ENCODE measurements around the gene ACTG1. TPM values are rescaled to one million over a fixed set of nuclear protein-coding genes. Genes with fewer than 3 reads are reported as not detected.

Gene ACTG1
- total and polyA plus RNA-seq, 4 donors = 1,438 to 2,547 (median 2,309) TPM

DNA sequence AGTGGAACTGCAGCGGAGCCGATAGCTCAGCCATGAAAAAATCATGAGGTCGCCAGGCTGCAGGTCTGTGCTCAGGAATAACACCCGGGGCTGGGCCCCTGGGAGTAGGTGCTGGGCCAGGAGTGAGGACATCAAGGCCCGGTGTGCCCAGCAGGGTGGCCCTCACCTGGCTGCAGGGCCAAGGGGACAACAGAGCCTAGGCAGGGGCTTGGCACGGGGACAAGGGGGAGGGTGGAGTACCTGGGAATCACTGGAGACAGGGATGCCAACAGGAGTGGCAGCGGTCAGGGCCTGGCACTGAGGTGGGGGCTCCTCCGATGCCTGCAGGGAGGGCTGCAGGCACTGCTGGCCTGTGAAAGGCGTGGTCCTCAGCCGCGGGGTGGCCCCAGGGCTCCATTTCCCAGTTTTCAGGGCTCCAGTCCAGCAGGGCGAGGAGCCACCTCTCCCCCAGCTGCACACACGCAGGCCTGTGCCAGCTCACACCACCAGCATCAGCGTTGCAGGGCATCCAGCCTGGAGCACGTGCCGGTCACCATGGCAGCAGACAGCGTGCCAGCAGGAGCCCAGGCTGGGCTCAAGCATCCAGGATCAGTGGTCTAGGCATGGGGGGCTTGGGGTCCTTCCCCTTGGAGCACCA, 10.9 kb upstream of the ACTG1 start:
- Histone ChIP-seq H3K9me3 (ENCODE audit: control insufficient read depth, low read length) (no peaks in the 10 kb centered on the region), H3K4me1 (ENCODE audit: control insufficient read depth in 1 of 2, insufficient read depth in 2 of 2, low read length in 2 of 2) (no peaks in the 10 kb centered on the region), H3K36me3 (ENCODE audit: control insufficient read depth in 1 of 2, insufficient read depth in 2 of 2, low read length in 1 of 2) (no peaks in the 10 kb centered on the region), H3K27ac (ENCODE audit: low read depth in 1 of 2, low read length in 2 of 2) (no peak overlapping the region), H3K27me3 (ENCODE audit: control insufficient read depth in 1 of 2, insufficient read depth in 2 of 2, low read length in 1 of 2) (no peaks in the 10 kb centered on the region), H3K4me3 (ENCODE audit: low read length in 2 of 2) (no peak overlapping the region)
- ATAC-seq (ENCODE audit: low FRiP score) (peak; percentile 5), DNase-seq (peak in 1 of 2 donors; percentile 91)
- intact Hi-C loops (cut with DNase I) = no loop called here
- 4 to 6% methylated on average over 16 to 17 of the region's 17 CpGs for WGBS, 2 donors

DNA sequence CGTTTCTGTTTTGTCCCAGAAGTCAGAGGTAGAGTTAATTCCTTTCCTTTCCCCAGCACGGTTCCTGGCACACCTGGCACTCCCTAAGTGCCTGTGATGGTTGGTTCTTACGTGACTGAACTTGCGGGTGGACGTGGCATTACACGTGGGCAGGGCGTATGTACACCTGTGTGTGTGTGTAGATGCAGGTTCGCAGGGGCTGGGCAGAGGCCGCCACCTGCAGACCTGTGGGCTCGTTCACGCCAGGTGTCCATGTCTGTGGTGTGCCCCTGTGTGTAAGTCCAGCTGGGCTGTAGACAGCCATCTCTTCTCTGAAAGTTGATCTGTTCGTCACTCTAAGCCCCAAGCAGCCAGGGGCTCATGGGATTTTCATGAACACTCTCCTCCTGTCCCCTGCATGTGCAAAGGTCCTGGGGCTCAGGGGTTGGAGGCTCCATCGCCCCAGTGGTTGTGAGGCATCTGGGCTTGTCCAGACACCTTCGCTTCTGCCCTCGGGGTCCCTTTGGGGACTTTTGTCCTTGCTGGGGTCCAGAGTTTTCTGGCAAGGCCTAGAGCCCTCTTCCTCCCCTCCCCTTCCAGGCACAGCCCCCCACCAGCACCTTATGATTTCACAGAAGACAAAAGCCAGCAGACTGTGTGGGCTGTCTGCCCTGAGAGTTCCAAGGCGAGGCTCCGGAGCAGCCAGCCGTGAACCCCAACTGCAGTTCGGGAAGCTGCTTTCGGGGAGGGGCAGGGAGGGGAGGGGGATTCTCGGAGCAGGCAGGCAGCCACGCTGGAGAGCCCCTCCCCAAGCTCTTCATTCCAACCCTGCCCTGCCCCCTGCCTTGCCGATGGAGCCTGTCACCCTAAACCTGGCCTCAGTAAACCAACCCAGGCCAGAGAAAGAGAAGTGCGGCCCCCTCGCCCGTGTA, 10.1 kb upstream of the ACTG1 start:
- Histone ChIP-seq H3K9me3 (ENCODE audit: control insufficient read depth, low read length) (no peaks in the 10 kb centered on the region), H3K36me3 (ENCODE audit: control insufficient read depth in 1 of 2, insufficient read depth in 2 of 2, low read length in 1 of 2) (no peaks in the 10 kb centered on the region), H3K27me3 (ENCODE audit: control insufficient read depth in 1 of 2, insufficient read depth in 2 of 2, low read length in 1 of 2) (no peaks in the 10 kb centered on the region), H3K4me3 (ENCODE audit: low read length in 2 of 2) (no peak overlapping the region), H3K27ac (ENCODE audit: low read depth in 1 of 2, low read length in 2 of 2) (no peak overlapping the region), H3K4me1 (ENCODE audit: control insufficient read depth in 1 of 2, insufficient read depth in 2 of 2, low read length in 2 of 2) (peaks cover 0 to 1% of the 10 kb centered on the region in 2 donors)
- intact Hi-C loops (cut with DNase I) = no loop called here
- WGBS, 2 donors = 58 to 59% methylated on average over 26 of the region's 26 CpGs
- no peak for ATAC-seq (ENCODE audit: low FRiP score)
- DNase-seq = no peak

- Histone ChIP-seq H3K27me3 (ENCODE audit: control insufficient read depth in 1 of 2, insufficient read depth in 2 of 2, low read length in 1 of 2) (no peaks in the 10 kb centered on the region), H3K9me3 (ENCODE audit: control insufficient read depth, low read length) (no peaks in the 10 kb centered on the region), H3K4me1 (ENCODE audit: control insufficient read depth in 1 of 2, insufficient read depth in 2 of 2, low read length in 2 of 2) (peaks cover 0 to 1% of the 10 kb centered on the region in 2 donors), H3K36me3 (ENCODE audit: control insufficient read depth in 1 of 2, insufficient read depth in 2 of 2, low read length in 1 of 2) (no peaks in the 10 kb centered on the region), H3K4me3 (ENCODE audit: low read length in 2 of 2) (no peak overlapping the region), H3K27ac (ENCODE audit: low read depth in 1 of 2, low read length in 2 of 2) (no peak overlapping the region)
- ATAC-seq (ENCODE audit: low FRiP score) (no peak), DNase-seq (no peak)
- intact Hi-C loops (cut with DNase I) = loop anchor here in 1 of 2 donors (2.0 kb wide), 1 partner anchor 33 kb away; the partner anchor contains the start of gene FAAP100
- WGBS, 2 donors = 80 to 84% methylated on average over 14 of the region's 14 CpGs
These were observed 7.7 kb upstream of the ACTG1 start for GRCh38 chr17:81520021-81520901.

DNA sequence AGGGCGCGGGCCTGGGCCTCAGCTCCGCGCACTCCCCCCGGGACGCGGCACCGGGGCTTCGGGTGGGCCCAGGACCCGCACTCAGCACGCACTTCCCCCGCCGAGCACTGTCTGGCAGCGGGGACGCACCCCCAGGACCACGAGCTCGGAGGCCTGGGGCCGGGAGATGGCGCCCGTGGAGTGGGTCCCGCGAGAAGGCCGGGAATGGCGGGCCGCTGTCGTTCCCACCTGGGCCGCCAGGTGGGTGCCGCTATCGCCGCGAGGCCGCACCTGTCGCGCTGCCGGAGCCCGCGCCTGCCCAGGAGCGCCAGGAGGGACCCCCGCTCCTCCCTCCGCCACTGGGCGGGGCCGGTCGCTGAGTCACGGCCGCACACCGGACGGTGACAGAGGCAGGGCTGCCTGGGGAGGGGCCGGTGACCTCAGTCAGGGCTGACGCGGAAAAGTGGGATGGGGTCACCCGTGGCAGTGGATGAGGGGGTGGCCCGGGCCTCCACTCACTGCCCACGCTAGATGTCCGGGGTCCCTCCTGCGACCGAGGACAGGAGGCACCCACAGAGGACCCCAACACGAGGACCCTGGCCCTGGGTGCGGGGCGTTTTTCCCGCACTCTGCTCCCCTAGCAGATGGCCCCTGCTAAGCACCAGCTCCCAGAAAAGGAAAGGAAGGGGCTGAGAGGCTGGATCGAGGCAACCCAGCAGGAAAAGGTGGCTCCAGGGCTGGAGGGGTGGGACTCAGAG, 6.9 kb upstream of the ACTG1 start:
- H3K4me1 ChIP-seq (ENCODE audit: control insufficient read depth in 1 of 2, insufficient read depth in 2 of 2, low read length in 2 of 2) = peaks cover 0 to 1% of the 10 kb centered on the region in 2 donors
- DNase-seq (peak in 1 of 2 donors; percentile 89), ATAC-seq (ENCODE audit: low FRiP score) (no peak)
- no peak overlapping the region for H3K27ac ChIP-seq (ENCODE audit: low read depth in 1 of 2, low read length in 2 of 2)
- H3K9me3 ChIP-seq (ENCODE audit: control insufficient read depth, low read length) = no peaks in the 10 kb centered on the region
- H3K27me3 ChIP-seq (ENCODE audit: control insufficient read depth in 1 of 2, insufficient read depth in 2 of 2, low read length in 1 of 2) = no peaks in the 10 kb centered on the region
- no peaks in the 10 kb centered on the region for H3K36me3 ChIP-seq (ENCODE audit: control insufficient read depth in 1 of 2, insufficient read depth in 2 of 2, low read length in 1 of 2)
- peak overlapping the region; percentile 11 to 37 for H3K4me3 ChIP-seq (ENCODE audit: low read length in 2 of 2)
- intact Hi-C loops (cut with DNase I) = loop anchor here (2.0 to 5.0 kb wide), 2 partner anchors 33 to 83 kb away; partner anchors contain the start of gene FAAP100 (in 1 of the 2)
- whole genome bisulfite sequencing, 2 donors = 7 to 8% methylated on average over 54 to 61 of the region's 61 CpGs

DNA sequence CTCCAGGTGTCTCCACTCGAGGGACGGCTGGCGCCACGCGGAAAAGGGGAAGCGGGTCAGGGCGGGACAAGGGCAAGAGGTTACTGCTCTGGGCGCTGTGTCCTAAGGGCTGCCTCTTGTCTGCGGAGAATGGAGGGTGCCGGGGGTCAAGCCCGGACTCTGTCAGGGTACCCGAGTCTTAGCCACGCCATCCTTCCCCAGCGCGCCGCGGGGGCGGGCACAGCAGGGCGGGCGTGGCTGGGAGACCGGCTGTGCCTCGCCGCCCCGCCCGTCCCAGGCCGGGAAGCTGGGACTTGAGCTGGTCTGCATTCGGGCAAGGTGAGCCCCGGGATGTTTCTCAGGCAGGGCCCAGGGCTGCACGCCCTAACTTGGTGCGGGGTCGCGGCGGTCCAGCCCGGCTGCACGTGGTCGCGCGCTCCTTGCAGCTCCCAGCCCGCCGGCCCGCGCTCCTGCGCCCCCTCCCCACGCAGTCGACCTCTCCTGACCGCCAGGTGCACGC, 6.2 kb upstream of the ACTG1 start:
- peak in 1 of 2 donors; percentile 83 for DNase-seq
- Histone ChIP-seq H3K4me3 (ENCODE audit: low read length in 2 of 2) (peak overlapping the region; percentile 37 to 51), H3K4me1 (ENCODE audit: control insufficient read depth in 1 of 2, insufficient read depth in 2 of 2, low read length in 2 of 2) (peaks cover 0 to 1% of the 10 kb centered on the region in 2 donors), H3K27me3 (ENCODE audit: control insufficient read depth in 1 of 2, insufficient read depth in 2 of 2, low read length in 1 of 2) (no peaks in the 10 kb centered on the region), H3K36me3 (ENCODE audit: control insufficient read depth in 1 of 2, insufficient read depth in 2 of 2, low read length in 1 of 2) (no peaks in the 10 kb centered on the region), H3K9me3 (ENCODE audit: control insufficient read depth, low read length) (no peaks in the 10 kb centered on the region), H3K27ac (ENCODE audit: low read depth in 1 of 2, low read length in 2 of 2) (peak overlapping the region in 1 of 2 donors; percentile 25)
- intact Hi-C loops (cut with DNase I) = loop anchor here (5.0 kb wide), 1 partner anchor 83 kb away; no protein-coding TSS in a partner anchor
- ATAC-seq (ENCODE audit: low FRiP score) = peak; percentile 41
- WGBS, 2 donors = 1% methylated on average over 30 to 47 of the region's 47 CpGs

GRCh38 chr17:81518113-81518784, 5.7 kb upstream of the ACTG1 start:
- peak overlapping the region in 1 of 2 donors; percentile 39 for H3K27ac ChIP-seq (ENCODE audit: low read depth in 1 of 2, low read length in 2 of 2)
- intact Hi-C loops (cut with DNase I) = loop anchor here (5.0 kb wide), 1 partner anchor 84 kb away; no protein-coding TSS in a partner anchor
- no peaks in the 10 kb centered on the region for H3K27me3 ChIP-seq (ENCODE audit: control insufficient read depth in 1 of 2, insufficient read depth in 2 of 2, low read length in 1 of 2)
- ATAC-seq (ENCODE audit: low FRiP score) = no peak
- no peaks in the 10 kb centered on the region for H3K36me3 ChIP-seq (ENCODE audit: control insufficient read depth in 1 of 2, insufficient read depth in 2 of 2, low read length in 1 of 2)
- WGBS, 2 donors = 10 to 12% methylated on average over 22 to 24 of the region's 24 CpGs
- DNase-seq = no peak
- H3K4me1 ChIP-seq (ENCODE audit: control insufficient read depth in 1 of 2, insufficient read depth in 2 of 2, low read length in 2 of 2) = peaks cover 0 to 1% of the 10 kb centered on the region in 2 donors
- H3K4me3 ChIP-seq (ENCODE audit: low read length in 2 of 2) = peak overlapping the region; percentile 14 to 51
- no peaks in the 10 kb centered on the region for H3K9me3 ChIP-seq (ENCODE audit: control insufficient read depth, low read length)

DNA sequence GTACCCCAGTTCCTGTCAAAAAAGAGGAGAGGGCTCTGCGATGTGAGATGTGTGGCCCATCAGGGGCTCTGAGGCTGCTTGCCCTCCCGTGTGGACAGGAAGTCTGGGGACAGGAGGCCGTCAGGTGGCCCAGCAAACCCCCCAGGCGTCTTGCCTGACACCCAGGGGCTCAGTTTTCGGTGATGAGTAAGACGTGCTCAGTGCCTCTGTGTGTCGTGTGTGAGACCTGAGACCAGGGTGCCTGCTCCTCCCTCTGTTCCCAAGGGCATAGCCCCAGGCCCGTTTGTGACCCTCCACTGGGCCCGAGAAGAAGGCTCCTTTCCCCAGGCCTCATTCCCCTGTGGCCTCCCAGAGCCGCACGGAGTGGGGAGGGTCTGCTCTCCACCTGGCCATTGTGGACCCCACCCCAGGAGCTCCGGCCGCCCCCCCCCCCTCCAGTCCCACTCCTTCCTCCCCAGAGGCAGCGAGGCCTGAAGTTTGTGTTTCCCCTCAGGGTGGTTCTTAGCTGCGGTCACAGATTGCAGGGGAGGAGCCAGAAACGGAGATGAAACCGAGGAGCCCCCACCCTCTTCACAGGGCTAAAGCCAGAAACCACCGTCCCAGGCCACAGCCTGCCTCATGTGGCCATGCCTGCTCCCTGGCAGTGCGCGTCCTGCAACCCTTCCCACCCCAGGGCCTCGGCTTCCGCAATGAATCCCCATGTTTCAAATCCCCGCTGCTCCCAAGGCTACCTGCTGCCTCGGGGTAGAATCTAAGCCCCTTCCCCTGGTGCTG, 4.9 kb upstream of the ACTG1 start:
- intact Hi-C loops (cut with DNase I) = loop anchor here (5.0 kb wide), 1 partner anchor 85 kb away; no protein-coding TSS in a partner anchor
- Histone ChIP-seq H3K4me1 (ENCODE audit: control insufficient read depth in 1 of 2, insufficient read depth in 2 of 2, low read length in 2 of 2) (peaks cover 0 to 1% of the 10 kb centered on the region in 2 donors), H3K9me3 (ENCODE audit: control insufficient read depth, low read length) (no peaks in the 10 kb centered on the region), H3K4me3 (ENCODE audit: low read length in 2 of 2) (peak overlapping the region in 1 of 2 donors; percentile 3), H3K36me3 (ENCODE audit: control insufficient read depth in 1 of 2, insufficient read depth in 2 of 2, low read length in 1 of 2) (no peaks in the 10 kb centered on the region), H3K27me3 (ENCODE audit: control insufficient read depth in 1 of 2, insufficient read depth in 2 of 2, low read length in 1 of 2) (peaks cover 0 to 1% of the 10 kb centered on the region in 2 donors), H3K27ac (ENCODE audit: low read depth in 1 of 2, low read length in 2 of 2) (peak overlapping the region in 1 of 2 donors; percentile 39)
- DNase-seq = peak in 1 of 2 donors; percentile 79
- WGBS, 2 donors = 16 to 20% methylated on average over 24 of the region's 24 CpGs
- ATAC-seq (ENCODE audit: low FRiP score) = no peak

Data from aorta (tissue), 5 donors.